B cell (primary cell): ENCODE data around the gene MAPT.

Source experiments
- CTCF ChIP-seq: fragments of 200-600 bp; IDR thresholded peaks from one replicate; pipeline ENCODE4 v1.8.0; 2022; ENCODE audit warnings: antibody characterized with exemption, mild to moderate bottlenecking
- EZH2 ChIP-seq: IDR thresholded peaks from 2 replicates; pipeline ENCODE4 v1.6.1; 2012; ENCODE audit warnings: borderline replicate concordance, low read depth, mild to moderate bottlenecking, moderate library complexity, low read length; ENCODE audit not compliant: insufficient read depth, poor library complexity, severe bottlenecking

DNA sequence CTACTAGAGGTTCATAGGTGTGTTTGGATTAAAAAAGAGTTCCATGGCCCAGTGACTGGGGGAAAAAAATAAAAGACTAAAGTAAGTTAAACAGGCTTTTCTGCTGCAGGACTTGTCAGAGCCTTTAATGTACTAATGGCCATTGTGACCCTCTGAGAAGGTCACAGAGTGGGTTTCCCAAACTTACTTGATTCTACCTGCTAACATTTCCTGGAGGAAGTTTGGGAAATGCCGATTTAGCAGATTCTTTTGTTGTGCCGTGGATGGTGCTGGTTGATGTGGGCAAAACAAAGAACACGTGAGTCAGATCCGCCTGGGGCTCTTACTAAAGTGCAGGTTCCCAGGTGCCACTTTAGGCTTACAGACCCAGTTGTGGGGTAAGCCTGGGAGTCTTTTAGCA is 91.1 kb downstream of the MAPT start:
- TF ChIP-seq CTCF (no peak), EZH2 (no peak)
